NOMO-1 treated with DMSO at 0.1 percent for 48 hours (cell line): ENCODE data around the gene CNNM2.

Experiments
- DNase-seq: peaks from one replicate; lab custom pipeline; 2025; ENCODE audit not compliant: unreplicated experiment; lab: John Stamatoyannopoulos, UW

CNNM2 gene

DNA sequence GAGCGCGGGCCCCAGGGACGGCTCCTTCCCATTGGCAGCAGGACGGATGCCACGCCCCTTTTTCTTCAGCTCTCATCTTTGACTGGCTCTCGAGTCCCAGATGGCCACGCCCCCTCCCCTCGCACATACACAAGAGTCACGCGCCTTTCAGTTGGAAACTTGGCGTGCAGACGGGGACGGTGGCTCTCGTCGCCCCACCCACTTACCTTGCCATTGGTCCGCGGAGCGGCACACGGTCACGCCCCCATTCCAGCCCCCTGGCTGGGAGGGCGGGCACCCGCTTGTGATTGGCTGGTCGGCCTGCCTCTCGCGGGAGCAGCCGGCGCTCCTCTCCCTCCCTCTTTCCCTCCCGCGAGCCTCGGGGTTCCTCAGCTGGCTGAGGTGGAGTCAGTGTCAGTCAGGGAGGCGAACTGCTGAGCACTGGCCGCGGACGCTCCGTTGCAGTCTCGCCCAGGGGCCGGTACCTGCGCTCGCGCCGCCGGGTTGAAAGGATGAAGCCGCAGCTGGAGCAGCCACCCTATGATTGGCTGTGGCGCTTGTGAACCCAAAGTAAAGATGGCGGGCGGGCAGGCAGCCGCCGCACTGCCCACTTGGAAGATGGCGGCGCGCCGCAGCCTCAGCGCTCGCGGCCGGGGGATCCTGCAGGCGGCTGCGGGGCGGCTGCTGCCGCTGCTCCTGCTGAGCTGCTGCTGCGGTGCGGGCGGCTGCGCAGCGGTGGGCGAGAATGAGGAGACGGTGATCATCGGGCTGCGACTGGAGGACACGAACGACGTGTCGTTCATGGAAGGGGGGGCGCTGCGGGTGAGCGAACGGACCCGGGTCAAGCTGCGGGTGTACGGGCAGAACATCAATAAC, at the start of gene CNNM2:
Gene CNNM2 (plus strand): TSS at position 333 of the 855 bp plus-strand sequence. CDS start 187 bp downstream, at position 520.
- peak; percentile 100 for DNase-seq

GRCh38 chr10:102868911-102869257, 49.2 kb upstream of the CNNM2 start:
- no peak for DNase-seq

DNA sequence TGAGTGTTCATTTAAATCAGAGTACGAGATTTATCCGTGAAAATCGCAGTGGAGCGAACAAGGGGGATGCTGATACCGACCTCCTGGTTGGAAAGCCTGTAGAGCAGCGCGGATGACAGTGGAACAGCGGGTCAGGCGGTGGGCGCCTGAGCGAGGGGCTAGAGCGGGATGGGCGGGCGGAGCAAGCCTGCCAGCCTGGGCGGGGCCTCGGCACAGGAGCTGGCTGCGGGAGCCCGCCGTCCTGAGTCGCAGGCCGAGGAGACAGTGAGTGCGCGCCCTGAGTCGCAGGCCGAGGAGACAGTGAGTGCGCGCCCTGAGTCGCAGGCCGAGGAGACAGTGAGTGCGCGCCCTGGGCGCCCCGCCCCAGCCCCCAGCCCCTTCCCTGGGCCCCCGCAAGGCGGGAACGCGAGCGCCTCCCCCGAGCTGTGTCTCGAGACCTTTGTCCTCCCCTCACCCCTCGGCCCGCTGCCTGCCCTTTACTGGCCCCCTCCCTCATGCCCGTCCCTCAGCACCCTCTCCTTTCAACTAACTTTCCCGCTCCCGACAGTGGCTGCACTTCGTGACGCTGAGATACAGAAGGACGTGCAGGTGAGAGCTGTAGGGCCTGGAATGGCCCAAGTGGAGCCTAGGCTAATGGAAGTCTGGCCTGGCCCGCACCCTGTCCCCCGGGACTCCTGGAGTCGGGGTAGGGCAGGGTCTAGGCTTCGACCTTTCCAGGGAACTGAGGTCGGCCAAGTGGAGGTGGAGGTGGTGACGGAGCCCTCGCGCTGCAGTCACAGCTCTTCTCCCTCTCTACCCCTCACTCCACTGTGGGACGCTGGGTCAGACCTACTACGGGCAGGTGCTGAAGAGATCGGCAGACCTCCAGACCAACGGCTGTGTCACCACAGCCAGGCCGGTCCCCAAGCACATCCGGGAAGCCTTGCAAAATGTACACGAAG, 48.6 kb upstream of the CNNM2 start, which contains the start of gene AS3MT:
Gene AS3MT (plus strand): TSS at position 213 of the 941 bp plus-strand sequence. CDS start 123 bp downstream, at position 336.
- no peak for DNase-seq

DNA sequence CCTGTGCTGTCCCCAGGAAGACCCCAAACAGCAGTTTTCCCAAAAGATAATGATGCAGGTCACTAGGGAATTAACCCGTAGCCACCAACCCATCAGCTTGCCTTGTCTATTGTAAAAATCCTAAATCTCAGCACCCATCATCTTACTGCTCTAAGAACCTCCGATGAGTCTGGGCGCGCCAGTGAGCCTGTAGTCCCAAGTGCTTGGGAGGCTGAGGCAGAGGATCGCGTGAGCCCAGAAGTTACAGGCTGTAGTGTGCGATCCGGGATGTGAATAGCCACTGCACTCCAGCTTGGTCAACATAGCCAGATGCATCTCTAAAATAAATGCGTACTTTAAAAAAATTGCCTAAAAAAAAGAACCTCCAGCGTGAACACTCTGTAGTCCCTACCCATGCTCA, 47.9 kb upstream of the CNNM2 start:
- DNase-seq: no peak

GRCh38 chr10:102872163-102872562, 45.9 kb upstream of the CNNM2 start:
- DNase-seq: no peak

DNA sequence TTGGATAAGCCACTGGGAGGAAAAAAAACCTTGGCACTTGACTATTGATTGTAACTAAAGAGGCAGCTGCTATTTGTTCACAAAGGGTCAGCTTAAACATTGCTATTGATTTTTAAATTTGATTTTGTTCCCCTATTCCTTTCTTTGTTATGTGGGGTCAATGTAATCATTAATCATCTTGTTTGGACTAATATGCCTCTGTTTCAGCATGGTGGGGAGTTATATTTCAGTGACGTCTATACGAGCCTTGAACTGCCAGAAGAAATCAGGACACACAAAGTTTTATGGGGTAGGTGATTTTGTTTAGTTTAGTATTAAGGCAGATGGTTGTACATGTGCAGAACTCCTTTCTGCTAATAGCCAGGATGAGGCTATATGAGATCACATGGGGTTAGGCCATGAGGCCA, 41.3 kb upstream of the CNNM2 start:
- DNase-seq: no peak

GRCh38 chr10:102878629-102879028, 39.5 kb upstream of the CNNM2 start:
- DNase-seq: no peak

DNA sequence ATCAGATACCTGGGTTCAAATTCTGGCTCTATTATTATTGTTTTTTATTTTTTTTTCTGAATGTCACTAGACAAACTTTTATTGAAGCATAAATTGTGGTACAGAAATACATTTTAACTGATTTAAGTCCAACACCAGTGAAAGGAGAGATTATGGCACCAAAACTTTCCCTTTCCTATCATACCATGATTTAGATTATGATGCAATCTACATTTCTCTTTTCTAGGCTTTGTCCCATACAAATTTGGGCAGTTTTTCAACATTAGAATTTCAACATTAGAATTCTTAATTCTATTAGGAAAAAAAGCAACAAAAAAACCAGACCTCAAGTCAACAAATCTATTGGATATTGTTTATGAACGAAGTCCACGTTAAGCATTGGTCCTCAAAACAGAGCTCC, 37.8 kb upstream of the CNNM2 start:
- no peak for DNase-seq

- no peak for DNase-seq
Measured at GRCh38 chr10:102888048-102888447, 30.0 kb upstream of the CNNM2 start.

- DNase-seq: no peak
Measured at GRCh38 chr10:102894466-102895213, 23.5 kb upstream of the CNNM2 start.

DNA sequence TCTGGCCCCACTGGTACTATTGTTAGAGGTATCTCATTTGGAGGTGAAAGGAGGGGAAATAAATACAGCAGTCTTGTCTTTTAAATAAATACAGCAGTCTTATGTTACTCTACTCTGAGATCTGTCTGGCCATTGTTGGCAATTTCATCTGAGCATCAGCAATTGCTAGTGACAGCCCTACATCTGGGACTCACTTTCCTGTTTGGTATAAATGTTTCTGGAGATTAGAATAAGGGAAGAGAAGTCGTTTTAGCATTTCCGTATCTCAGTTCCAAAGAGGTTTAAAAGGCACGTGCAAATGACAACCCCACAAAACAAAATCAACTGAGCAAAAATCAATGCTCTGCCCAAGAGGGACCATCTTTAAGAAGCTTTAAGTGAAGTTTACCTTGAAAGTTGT, 18.1 kb upstream of the CNNM2 start:
- DNase-seq: no peak

DNA sequence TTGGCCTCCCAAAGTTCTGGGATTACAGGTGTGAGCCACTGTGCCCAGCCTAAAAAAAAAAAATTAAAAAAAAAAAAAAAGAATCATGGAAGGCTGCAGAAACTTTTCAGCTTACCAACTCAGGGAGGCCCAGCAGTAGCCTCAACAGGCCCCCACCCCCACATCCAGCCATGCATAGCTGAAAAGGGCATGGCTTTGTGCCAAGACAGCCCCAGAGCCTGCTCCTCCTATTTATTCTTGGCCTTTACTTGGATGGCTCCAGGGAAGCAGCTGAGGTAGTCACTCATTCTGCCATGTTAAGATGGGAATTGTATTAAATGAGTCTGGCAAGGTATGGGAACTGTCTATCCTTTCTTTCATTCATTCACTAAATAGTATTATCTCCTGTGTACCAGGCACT, 13.7 kb upstream of the CNNM2 start:
- no peak for DNase-seq

GRCh38 chr10:102906507-102906906, 11.6 kb upstream of the CNNM2 start:
- no peak for DNase-seq

DNA sequence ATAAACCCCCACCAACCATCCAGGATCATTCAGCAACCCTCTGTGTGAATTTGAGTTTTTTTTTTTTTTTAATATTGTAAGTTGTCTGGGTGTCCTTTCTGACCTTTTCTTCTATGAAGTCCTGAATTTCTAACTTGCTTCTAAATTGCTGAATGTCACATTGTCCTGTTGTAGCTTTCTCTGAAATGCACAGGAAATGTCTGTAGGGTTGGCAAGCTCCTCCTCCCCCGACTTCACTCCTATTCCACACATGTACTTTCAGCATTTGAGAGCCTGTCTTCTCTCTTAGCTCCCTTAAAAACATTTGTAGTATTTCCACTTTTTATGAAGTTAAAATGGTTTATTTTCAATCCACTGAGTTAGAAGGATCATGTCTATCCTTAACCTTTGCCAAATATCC, 3.3 kb upstream of the CNNM2 start:
- no peak for DNase-seq

- DNase-seq: no peak
Measured at GRCh38 chr10:102916173-102916572, 1.9 kb upstream of the CNNM2 start.

GRCh38 chr10:102917314-102917961, 656 bp upstream of the CNNM2 start:
- peak; percentile 58 for DNase-seq

DNA sequence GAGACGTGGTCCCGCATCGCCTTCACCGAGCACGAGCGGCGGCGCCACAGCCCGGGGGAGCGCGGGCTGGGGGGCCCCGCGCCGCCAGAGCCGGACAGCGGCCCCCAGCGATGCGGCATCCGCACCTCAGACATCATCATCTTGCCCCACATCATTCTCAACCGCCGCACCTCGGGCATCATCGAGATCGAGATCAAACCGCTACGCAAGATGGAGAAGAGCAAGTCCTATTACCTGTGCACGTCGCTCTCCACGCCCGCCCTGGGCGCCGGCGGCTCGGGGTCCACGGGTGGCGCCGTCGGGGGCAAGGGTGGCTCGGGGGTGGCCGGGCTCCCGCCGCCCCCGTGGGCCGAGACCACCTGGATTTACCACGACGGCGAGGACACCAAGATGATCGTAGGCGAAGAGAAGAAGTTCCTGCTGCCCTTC, 737 bp downstream of the CNNM2 start:
- no peak for DNase-seq

DNA sequence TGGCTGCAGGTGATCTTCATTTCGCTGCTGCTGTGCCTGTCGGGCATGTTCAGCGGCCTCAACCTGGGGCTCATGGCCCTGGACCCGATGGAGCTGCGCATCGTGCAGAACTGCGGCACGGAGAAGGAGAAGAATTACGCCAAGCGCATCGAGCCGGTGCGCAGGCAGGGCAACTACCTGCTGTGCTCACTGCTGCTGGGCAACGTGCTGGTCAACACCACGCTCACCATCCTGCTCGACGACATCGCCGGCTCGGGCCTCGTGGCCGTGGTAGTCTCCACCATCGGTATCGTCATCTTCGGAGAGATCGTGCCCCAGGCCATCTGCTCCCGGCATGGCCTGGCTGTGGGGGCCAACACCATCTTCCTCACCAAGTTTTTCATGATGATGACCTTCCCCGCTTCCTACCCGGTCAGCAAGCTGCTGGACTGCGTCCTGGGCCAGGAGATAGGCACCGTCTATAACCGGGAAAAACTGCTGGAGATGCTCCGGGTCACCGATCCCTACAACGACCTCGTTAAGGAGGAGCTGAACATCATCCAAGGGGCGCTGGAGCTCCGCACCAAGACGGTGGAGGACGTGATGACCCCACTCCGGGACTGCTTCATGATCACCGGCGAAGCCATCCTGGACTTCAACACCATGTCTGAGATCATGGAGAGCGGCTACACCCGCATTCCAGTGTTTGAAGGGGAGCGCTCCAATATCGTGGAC, 1.3 kb downstream of the CNNM2 start:
- no peak for DNase-seq

GRCh38 chr10:102919992-102920739, 2.1 kb downstream of the CNNM2 start:
- DNase-seq: no peak
